CD4-positive, alpha-beta T cell treated with Interleukin-12 subunit alpha and Interleukin-12 subunit beta, for 1 hour (primary cell): Measurements from ENCODE around the gene DHRS2.
"Not testable (repeated sequence)": the region's sequence is repeated elsewhere in the genome, so short reads cannot be mapped to it uniquely, and the experiment has no call there.

Experiments
- DNase-seq: peaks from one replicate; pipeline ENCODE4 v3.0.0-alpha.2; 2020

DHRS2 gene

DNA sequence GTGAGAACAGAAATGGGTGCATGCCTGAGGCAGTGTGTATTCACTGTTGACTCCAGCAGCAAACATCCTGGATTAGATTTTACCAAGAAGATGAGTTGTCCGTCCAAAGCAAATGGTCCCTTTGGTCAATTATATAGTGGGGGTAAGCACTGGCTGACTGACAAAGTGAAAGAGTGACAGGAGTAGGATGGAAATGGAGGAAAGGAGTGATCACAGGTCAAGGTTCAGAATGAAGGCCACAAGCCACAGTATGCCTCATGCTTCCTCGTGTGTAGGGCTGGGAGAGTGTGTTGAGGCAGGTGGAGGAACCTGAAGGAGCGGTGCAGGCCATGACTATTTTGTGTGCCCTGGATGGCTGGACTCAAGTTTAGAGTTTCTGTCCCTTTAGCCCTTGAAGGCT, 14.3 kb downstream of the DHRS2 start:
- no peak for DNase-seq

DNA sequence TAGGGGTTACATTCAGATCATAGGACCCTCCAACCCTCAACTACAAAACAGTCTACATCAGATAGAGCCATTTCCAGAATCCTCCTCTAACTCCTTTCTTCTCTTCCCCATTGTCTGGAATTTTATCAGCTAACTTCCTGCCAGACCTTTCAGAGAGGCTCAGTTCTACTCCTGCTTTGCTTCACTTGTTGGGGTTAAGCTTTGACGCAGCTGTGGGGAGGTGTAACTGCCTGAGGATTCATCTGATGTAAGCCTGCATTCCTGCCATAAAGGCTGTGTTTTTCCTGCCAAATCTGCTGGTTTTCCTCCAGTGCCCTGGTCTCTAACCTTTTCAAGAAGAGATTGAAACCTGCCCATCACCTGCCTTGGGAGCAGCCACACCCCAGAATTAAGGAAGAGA, 16.9 kb downstream of the DHRS2 start:
- no peak for DNase-seq

DNA sequence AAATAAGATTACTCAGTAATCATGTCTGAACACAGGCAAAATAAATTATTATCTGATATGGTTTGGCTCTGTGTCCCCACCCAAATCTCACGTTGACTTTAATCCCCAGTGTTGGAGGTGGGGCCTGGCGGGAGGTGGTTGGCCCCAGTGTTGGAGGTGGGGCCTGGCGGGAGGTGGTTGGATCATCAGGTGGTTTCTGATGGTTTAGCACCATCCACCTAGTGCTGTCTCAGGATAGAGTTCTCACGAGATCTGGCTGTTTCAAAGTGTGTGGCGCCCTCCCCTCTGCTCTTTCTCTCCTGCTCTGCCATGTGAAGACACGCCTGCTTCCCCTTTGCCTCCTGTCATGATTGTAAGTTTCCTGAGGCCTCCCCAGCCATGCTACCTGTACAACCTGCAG, 18.1 kb downstream of the DHRS2 start:
- DNase-seq: no peak

DNA sequence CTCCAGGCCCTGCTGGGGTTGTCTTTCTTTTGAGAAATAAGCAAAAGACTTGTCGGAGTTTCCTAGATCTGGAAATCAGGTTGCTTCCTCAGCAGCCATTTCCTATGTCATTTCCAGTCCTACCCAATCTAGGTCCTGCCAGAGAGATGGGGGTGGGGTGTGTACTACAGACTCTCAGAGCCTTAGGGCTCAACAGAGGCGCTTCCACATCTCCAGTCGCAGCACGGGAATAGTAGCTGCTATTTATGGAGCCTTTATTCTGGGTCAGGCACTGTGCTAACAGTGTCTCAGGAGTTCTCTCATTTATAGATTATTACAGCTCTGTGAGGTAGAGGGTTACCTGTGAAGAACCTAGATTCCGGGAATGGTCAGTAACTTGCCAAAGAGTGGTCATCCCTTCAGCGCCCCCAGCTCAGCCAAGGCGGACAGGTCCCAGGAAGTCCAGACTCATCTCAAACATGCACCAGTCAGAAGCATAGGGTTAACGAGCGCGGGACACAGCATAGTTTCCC, 21.9 kb downstream of the DHRS2 start:
- DNase-seq: no peak

DNA sequence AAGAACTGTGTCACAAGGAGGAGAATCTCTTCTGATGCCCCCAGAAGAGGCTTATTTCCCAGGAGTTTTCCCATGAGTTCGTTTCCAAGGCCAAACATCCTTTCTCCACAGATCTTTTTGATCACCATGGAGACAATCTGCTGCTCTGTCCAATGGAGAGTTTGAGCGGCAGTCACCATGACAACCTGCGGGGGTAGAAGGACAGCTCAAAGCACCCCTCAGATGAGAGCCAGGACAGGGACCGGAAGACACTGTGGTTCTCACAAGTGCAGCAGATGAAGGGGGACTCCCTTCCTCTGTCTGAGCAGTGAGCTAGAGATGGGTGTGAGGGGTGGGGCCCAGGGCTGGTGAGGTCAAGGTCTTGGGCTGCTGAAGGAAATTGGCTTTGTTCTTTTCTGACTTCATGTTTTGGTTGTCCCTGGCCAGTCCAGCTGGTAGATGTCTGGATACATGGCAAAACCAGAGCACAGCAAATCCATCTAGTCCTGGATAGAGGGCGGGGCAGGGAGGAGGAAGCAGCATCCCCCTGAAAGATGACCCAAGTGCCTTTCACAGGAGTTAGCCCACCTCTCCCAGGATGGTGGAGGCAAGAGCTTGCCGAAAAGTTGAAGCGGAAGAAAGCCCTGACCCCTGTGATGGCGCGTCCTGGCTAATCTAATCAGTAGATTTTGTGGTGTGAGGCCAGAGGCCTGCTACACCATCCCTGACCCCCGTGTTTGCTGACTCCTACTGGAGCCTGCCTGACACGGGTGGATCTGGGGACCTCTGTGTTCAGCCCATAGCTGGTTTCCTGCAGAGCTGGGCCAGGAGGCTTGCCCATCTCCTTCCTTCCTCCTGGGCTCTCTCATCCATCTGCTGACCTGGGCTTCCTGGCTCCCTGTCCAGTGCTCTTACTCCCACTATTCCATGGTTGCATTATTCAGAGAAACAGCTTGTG, 24.4 kb downstream of the DHRS2 start:
- peak; percentile 63 for DNase-seq

DNA sequence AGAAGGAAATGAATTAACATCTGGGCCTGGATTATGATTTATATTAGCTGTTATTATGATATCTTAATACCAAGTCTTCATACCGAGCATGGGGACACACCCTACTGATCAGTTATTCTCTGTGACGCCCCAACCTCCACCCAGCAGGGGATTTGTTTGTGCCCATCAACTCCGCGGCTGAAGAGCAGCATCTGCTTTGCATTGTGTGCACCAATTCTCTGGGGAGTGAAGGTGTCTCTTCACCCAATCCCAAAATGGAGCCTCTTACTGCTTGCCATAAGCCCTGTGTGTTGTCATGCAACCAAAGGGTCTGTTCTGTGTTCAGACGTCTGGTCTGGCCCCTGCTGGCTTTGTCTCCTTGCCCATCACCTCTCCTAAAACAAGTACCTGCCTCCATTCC, 25.4 kb downstream of the DHRS2 start:
- DNase-seq: no peak

DNA sequence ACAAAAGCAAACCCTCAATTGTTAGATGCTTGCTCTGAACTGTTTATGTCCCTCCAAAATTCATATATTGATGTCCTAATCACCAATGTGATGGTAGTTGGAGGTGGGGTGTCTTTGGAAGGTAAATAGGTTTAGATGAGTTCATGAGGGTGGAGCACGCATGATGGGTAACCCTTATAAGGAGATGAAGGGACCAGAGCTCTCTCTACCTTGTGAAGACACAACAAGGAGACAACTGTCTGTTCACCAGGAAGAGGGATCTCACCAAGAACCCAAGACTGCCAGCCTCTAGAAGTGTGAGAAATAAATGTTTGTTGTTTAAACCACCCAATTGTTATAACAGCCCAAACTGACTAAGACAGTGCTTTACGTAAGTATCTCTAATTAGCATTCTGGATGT, 27.0 kb downstream of the DHRS2 start:
- peak; percentile 26 for DNase-seq

DNA sequence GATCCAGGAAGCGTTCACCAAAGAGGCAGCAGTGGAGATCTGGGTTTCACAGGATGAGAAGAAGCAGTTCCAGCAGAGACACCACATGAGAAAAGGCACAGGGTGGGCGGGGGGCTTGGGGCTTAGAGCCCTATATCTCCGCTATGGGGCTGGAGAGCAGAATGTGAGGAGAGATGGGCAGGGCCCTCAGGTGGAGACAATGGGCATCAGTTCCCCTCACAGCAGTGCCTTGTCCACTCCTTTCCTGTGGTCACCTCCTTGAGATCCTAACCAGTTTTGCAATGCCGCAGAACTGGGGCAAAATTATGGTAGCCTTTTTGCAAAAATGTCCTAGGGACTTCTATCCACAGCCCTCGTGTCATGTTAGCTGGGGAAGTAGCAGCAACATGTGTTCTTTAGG, 27.5 kb downstream of the DHRS2 start:
- no peak for DNase-seq

DNA sequence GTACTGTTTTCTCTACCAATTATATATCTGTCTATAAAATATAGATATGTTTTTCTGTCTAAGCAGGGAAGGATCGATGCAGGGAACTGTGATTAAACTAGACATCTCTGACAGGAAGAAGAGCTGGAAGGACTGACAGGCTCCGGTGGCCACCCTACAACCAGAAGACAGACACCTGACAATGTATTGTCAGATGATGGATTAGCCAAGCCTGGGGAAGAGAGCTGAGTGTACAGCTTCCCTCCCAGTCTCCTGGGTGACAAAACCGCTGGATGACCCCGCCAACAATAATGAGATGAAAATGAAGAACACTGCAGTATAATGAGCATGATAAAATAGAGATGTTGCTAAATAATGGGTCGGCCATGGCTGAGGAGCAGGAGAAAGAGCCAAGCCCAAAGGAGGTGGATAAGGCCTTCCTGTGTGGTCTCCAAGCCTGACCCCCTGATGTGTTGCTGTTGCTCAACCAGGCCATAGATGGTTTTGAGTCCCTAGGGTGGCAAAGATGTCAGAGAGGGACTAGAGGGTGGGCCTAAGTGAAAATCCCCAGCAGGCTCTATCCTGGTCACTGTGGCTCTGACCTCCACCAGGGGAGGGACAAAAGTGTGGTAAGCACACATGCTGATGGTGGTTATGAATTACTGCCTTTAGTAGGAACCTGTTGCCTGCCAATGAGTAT, 28.2 kb downstream of the DHRS2 start:
- DNase-seq: no peak

DNA sequence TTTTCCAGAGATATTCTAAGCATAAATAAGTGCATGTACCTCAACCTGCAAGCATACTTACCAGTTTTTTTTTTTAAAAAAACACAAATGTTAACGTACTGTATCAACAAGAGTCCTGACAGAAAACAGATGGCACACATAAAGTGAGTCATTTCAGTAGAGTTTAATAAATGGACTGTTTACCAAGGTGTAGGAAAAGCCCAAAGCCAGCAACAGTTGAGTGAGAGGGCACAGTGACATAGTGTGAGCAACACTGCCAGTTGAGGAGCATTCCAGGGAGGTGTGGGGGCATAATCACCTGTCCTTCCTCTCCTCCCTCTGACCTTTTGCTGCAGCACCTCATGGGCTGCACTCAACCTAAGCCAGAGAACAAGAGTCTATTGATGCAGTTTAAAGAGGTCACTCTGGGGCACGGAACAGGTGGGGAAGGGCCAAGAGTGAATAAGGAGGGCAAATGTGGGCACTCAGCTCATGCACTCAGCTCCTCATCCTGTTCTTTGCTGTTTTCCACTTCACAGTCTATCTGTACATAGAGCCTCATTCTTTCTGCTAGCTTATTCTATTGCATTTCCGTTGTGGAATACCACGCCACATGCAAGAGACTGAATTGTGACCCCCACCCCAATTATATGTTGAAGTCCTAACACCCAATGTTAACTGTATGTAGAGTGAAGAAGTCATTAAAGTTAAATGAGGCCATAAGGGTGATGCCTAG, 29.3 kb downstream of the DHRS2 start:
- DNase-seq: no peak

DNA sequence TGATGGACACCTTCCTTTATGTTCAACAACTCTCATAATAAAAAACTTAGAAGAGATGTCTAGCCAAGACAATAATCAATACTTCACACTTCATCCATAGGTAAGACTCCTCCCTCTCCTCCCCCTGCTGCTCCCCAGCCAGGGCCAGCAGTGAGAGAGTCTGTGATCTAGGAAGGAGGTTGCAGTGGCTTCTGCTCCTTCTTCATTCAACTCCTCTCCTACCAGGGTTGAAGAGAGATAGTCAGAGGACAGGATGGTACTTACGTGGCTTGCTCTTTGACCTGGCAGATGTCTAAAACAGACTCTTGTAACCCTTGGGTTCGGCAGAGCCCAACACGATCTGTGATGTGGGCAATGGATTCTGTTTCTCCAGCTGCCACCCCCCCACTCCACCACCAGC, 31.0 kb downstream of the DHRS2 start:
- DNase-seq: no peak

DNA sequence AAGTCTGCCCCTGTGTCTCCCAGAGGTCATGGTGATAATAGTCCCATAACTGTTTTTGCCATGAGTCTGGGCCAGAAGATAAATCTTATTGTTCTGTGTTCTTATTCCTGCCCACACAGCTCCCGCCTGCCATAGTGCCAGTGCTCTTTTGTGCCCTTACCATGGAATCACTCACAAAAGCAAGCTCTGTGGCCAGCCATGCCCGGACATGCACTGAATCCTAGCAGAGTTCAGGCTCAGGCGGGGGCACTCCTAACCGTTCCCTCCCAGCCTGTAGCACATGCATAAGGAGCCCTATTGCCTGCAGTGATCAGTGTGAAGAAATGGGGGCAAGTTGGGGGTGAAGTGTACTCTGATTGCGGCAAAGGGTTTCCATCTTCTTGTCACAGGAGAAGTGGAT, 33.3 kb downstream of the DHRS2 start:
- no peak for DNase-seq

DNA sequence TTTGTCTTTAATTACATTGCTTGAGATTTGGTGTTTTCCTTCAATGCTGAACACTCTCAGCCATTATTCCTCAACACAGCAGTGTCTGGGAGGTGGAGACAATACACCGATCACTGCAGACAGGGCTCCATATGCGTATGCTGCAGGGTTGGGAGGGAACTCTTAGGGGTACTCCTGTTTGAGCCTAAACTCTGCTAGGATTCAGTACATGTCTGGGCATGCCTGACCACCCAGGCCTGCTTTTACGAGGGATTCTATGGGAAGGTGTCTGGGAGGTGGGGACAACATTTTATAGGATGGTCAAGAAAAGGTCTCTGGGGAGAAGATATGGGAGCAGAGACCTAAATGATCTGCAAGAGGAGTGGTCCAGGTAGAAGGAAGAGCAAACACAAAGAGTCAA, 34.3 kb downstream of the DHRS2 start:
- DNase-seq: no peak

DNA sequence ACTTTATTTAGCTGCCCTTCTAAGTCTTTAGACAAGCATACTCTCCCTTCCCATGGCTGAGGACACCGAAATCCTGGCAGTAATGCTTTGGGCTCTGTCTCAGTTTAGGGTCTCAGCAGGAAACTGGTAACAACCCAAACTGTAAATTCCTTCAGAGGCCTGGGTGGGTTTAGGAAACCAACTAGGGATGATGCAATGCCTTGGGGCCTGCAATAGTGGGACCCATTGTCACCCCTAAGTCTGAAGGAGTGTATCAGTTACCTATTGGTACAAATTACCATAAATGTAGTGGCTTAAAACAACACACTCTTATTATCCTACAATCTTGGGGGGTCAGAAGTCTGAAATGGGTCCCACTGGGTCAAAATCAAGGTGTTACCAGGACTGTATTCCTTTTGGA, 36.0 kb downstream of the DHRS2 start:
- DNase-seq: no peak

DNA sequence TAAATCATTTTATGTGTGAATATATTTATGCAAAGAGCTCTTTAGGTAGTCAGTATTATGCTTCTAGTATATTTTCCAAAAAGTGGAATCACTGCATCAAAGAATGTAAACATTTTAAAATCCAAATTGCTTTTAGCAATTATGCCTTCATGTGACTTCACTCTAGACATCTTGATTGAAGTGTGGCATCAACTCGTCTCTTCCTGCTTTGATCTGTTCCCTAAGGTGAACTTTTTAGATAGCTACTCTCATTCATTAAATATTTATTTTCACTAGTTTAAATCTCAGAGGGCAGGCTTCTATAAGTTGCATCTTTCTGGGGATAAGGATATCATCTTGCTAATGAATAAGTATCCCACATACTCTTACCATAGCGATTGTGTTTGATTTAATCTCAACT, 39.2 kb downstream of the DHRS2 start:
- DNase-seq: no peak

DNA sequence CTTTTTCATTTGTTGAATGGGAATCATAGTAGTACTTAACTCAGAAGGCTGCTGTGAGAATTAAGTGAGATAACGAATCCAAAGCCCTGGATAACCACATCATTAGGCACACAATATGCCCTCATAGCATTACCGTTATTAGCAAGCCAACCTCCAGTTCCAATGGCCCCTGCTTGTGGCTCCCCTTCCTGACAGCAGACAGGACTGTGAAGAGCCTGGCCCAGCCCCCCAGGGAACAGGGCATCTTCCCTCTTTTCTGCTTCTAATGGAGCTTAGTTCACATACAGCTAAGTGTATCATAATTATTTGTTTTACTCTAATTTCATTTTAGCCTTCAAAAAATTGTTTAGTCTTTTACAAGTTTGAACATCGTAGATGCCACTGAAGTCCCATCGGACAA, 39.7 kb downstream of the DHRS2 start:
- no peak for DNase-seq

DNA sequence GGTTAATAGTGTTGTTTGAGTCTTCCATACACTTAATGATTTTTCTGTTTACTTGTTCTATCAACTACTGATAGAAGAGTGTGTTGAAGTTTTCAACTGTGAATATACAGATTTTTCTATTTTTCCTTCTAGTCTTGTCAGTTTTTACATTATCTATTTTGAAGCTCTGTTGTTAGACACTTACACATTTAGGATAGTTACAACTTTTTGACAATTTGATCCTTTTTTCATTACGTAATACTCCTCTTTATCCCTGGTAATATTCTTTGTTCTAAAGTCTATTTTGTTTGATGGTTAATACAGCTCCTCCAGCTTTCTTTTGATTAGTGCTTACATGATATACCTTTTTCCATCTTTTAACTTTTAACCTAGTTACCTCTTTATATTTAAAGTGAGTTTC, 45.2 kb downstream of the DHRS2 start:
- DNase-seq: no peak

DNA sequence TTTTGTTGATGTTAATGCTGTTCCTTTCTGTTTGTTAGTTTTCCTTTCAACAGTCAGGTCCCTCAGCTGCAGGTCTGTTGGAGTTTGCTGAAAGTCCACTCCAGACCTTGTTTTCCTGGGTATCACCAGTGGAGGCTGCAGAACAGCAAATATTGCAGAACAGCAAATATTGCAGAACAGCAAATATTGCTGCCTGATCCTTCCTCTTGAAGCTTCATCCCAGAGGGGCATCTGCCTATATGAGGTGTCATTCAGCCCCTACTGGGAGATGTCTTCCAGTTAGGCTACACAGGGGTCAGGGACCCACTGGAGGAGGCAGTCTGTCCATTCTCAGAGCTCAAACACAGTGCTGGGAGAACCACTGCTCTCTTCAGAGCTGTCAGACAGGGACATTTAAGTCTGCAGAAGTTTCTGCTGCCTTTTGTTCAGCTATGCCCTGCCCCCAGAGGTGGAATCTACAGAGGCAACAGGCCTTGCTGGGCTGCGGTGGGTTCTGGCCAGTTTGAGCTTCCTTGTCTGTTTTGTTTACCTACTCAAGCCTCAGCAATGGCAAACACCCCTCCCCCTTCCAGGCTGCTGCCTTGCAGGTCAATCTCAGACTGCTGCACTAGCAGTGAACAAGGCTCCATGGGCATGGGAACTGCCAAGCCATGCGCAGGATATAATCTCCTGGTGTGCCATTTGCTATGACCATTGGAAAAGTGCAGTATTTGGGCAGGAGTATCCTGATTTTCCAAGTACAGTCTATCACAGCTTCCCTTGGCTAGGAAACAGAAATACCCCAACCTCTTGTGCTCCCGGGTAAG, 53.7 kb downstream of the DHRS2 start:
- DNase-seq: not testable (repeated sequence)

DNA sequence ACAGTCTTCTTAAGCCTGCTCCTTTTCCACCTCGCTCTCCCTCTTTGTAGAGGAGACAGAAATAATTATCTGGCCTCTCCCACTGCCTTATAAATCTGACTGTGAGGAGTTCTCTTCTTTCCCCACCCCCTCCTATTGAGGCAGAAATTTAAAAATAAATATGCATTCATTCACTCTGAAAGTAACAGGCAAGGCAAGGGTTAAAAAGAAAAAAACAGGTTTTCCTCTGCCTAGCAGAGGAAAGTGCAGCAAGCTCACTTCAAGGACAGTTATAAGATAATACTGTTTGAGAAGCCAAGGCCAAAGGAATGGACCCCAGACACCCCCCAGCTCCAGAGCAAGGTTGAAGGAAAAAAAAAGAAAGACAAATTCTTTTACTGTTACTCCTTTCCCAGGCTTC, 56.3 kb downstream of the DHRS2 start:
- DNase-seq: no peak

DNA sequence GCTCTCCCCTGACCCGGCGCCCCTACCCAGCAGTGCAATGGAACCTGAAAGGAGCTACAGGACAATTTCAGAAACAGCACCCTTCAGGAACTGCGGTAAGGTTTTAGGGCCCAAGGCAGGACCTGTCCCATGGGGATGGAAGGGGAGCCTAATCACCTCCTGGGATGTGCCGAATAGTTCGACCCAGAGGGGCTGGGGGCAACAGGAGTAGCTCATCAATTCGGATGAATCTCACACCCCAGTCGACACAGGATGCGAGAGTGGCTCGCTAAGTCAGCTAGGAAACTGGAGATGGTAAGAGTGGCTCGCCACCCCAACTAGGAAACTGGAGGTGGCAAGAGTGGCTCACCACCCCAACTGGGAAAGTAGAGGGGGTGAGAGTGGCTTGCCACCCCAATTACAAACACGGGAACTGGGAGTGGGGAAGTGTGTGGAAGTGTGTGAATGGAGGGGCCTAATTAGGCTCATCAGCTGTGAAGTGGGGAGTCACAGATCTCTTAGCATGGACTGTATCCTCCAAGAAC, 57.1 kb downstream of the DHRS2 start:
- no peak for DNase-seq

DNA sequence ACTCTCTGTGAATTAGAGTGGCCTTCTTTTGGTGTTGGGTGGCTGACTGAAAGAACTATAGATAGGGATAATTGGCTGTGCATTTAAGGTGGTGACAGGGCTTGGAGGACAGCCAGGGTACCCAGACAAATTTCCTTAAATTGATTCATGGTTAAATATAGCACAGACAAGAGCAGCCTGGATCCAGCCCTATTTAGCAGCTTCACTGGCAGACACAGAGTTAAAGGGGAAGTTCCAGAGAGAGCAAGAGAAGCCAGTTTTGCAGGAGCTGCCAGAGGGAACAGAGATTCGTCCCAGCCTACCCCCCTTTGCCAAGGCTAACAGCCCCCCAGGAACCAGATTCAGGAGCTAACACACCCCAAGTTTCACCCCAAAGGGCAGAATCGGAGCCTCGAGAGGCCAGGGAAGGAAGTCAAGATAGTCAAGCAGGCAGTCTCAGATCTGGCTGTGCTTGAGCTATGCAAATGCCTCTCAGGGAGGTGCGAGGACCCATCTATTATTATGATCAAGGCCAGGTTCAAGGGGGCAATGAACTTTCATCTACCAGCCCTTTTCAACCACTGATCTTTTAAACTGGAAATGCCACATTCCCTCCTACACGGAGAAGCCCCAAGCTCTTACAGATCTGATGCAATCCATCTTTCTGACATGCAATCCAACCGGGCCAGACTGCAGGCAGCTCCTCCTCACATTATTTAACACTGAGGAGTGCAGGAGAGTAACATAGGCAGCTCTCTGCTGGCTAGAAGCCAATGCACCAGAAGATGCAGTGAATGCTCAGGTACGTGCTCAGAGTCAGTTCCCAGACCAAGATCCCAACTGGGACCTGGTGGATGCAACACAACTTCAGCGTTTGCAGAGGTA, 58.2 kb downstream of the DHRS2 start:
- DNase-seq: no peak
